Cerebellar nuclear complex (tissue), 1 donor: Measurements from ENCODE around the gene PAM.

Experiments
- DNase-seq, 2 experiments: peaks; one replicate each; lab custom pipeline; 2025; lab: John Stamatoyannopoulos, UW

PAM gene

GRCh38 chr5:102781786-102782185 is 26.7 kb downstream of the PAM start:
- no peak for DNase-seq

GRCh38 chr5:102782217-102782872 is 27.2 kb downstream of the PAM start:
- no peak for DNase-seq

GRCh38 chr5:102787134-102787533 is 32.0 kb downstream of the PAM start:
- no peak for DNase-seq

GRCh38 chr5:102788788-102789187 is 33.7 kb downstream of the PAM start:
- DNase-seq = no peak

- no peak for DNase-seq
These were observed 34.4 kb downstream of the PAM start for GRCh38 chr5:102789469-102789868.

GRCh38 chr5:102790748-102791147 is 35.6 kb downstream of the PAM start:
- DNase-seq = no peak

GRCh38 chr5:102792705-102793104 is 37.6 kb downstream of the PAM start:
- no peak for DNase-seq

- DNase-seq = no peak
These were observed 38.9 kb downstream of the PAM start for GRCh38 chr5:102794047-102794446.

GRCh38 chr5:102794677-102795331 is 39.7 kb downstream of the PAM start:
- no peak for DNase-seq

GRCh38 chr5:102795526-102795925 is 40.4 kb downstream of the PAM start:
- no peak for DNase-seq

- DNase-seq = no peak
These were observed 40.9 kb downstream of the PAM start for GRCh38 chr5:102796009-102796408.

- DNase-seq = no peak
These were observed 41.4 kb downstream of the PAM start for GRCh38 chr5:102796498-102796897.

GRCh38 chr5:102797322-102797884 is 42.3 kb downstream of the PAM start:
- DNase-seq = no peak

GRCh38 chr5:102798104-102798785 is 43.1 kb downstream of the PAM start:
- no peak for DNase-seq

GRCh38 chr5:102799017-102799416 is 43.9 kb downstream of the PAM start:
- no peak for DNase-seq

GRCh38 chr5:102800427-102800826 is 45.3 kb downstream of the PAM start:
- DNase-seq = no peak

GRCh38 chr5:102801371-102801770 is 46.3 kb downstream of the PAM start:
- DNase-seq = no peak

GRCh38 chr5:102802708-102803458 is 47.8 kb downstream of the PAM start:
- DNase-seq = no peak

GRCh38 chr5:102807878-102808502 is 52.9 kb downstream of the PAM start:
- DNase-seq = no peak

GRCh38 chr5:102809033-102809432 is 53.9 kb downstream of the PAM start:
- DNase-seq = no peak

- no peak for DNase-seq
These were observed 56.9 kb downstream of the PAM start for GRCh38 chr5:102811972-102812371.

- no peak for DNase-seq
These were observed 58.6 kb downstream of the PAM start for GRCh38 chr5:102813740-102814139.
